ENCODE measurements around the gene GPER1. TPM values are rescaled to one million over a fixed set of nuclear protein-coding genes. Genes with fewer than 3 reads are reported as not detected.
"Not testable (repeated sequence)": the region's sequence is repeated elsewhere in the genome, so short reads cannot be mapped to it uniquely, and the experiment has no call there.

The GPER1 gene
- 0.08 and 0.55 TPM in 2 replicates for total RNA-seq

GRCh38 chr7:1087952-1088920, at the start of gene GPER1:
TSS of gene GPER1 (plus strand) at chr7:1088113. CDS start at chr7:1091729, 3,616 bp downstream.
- DNase-seq (ENCODE audit: low read depth) = no peak
- Histone ChIP-seq H3K36me3 (ENCODE audit: control insufficient read depth, insufficient read depth, low read length) (no peaks in the 10 kb centered on the region), H3K4me3 (ENCODE audit: low read depth, low read length) (peak within 1 kb of the TSS; percentile 26), H3K27me3 (ENCODE audit: control insufficient read depth, insufficient read depth, low read length) (no peaks in the 10 kb centered on the region)
- TF ChIP-seq, protein P1, sequence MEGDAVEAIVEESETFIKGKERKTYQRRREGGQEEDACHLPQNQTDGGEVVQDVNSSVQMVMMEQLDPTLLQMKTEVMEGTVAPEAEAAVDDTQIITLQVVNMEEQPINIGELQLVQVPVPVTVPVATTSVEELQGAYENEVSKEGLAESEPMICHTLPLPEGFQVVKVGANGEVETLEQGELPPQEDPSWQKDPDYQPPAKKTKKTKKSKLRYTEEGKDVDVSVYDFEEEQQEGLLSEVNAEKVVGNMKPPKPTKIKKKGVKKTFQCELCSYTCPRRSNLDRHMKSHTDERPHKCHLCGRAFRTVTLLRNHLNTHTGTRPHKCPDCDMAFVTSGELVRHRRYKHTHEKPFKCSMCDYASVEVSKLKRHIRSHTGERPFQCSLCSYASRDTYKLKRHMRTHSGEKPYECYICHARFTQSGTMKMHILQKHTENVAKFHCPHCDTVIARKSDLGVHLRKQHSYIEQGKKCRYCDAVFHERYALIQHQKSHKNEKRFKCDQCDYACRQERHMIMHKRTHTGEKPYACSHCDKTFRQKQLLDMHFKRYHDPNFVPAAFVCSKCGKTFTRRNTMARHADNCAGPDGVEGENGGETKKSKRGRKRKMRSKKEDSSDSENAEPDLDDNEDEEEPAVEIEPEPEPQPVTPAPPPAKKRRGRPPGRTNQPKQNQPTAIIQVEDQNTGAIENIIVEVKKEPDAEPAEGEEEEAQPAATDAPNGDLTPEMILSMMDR (IDR thresholded peaks at IDR 0.05; ENCODE audit: insufficient read depth, low read length, poor library complexity, severe bottlenecking) = no peak

DNA sequence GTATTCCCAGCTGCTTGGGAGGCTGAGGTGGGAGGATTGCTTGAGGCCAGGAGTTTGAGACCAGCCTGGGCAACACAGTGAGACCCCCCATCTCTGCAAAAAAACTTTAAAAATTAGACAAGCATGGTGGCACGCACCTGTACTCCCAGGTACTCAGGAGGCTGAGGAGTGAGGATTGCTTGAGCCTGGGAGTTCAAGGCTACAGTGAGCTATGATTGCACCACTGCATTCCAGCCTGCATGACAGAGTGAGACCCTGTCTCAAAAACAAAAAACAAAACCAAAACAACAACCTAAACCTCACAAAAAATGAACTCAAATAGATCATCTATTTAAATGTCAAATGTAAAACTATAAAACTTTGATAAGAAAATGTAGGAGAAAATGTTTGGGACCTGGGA, 47.7 kb upstream of the GPER1 start:
- H3K4me3 ChIP-seq (ENCODE audit: low read depth, low read length); DNase-seq (ENCODE audit: low read depth); H3K27me3 ChIP-seq (ENCODE audit: control insufficient read depth, insufficient read depth, low read length); H3K36me3 ChIP-seq (ENCODE audit: control insufficient read depth, insufficient read depth, low read length): not testable (repeated sequence)

DNA sequence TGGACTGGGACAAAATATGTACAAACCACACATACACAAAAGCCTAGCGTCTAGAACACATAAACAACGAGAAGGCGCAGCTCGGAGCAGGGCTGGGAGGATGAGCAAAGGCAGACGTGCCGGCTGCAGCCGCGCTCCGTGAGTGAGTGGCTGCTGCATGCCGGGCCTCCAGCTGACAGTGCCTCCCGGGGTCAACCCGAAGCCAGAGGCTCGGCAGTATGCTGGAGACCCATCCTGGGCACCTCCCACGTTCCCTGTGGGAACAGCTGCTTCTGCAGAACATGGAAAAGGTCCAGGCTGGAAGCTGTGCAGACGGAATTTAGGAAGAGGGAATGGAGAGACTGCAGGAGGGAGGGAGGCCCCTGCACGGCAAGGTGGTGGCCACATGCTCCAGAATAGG, 47.1 kb upstream of the GPER1 start:
- no peak overlapping the region for H3K4me3 ChIP-seq (ENCODE audit: low read depth, low read length)
- no peaks in the 10 kb centered on the region for H3K36me3 ChIP-seq (ENCODE audit: control insufficient read depth, insufficient read depth, low read length)
- TF ChIP-seq, protein P1 (IDR thresholded peaks at IDR 0.05; ENCODE audit: insufficient read depth, low read length, poor library complexity, severe bottlenecking) = no peak
- DNase-seq (ENCODE audit: low read depth) = no peak
- no peaks in the 10 kb centered on the region for H3K27me3 ChIP-seq (ENCODE audit: control insufficient read depth, insufficient read depth, low read length)

DNA sequence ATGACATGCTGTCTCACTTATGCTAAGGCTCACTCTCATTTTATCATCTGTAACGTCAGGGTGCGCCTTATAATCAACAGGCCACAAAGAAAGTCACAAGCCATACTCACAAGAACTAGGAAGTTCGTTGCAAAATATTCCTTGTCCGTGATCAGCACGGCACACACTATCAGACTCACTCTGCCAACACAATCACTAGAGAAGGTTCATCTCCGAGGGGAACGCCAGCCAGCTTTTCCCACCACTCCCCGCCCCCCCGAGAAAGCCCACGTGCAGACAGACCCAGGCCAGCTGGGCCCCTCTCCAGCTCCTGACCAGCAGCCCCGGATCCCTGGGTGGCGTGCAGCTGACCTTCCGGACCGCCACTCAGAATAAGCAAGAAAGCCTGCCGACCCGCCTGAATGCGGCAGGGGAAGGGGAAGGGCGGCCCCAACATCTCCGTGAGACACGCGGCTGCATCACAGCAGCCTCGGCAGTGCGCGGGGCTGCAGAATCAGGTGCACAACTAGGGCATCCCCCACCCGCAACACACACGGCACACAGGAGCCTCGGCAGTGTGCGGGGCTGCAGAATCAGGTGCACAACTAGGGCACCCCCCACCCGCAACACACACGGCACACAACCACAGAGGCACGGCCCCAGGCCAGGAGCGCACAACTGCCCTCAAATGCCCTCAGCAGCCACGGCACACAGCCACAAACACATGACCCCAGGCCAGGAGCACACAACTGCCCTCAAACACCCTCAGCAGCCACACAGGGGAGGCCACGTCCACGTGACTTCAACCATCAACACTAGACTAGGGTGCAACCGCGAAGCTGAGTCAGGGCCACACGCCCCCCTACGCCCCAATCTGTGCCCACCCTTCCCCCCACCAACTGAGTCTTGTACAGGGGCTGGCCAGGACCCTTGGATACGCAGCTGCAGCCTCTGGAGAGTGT, 46.1 kb upstream of the GPER1 start:
- H3K4me3 ChIP-seq (ENCODE audit: low read depth, low read length) = no peak overlapping the region
- TF ChIP-seq, protein P1 (IDR thresholded peaks at IDR 0.05; ENCODE audit: insufficient read depth, low read length, poor library complexity, severe bottlenecking) = no peak
- no peak for DNase-seq (ENCODE audit: low read depth)
- H3K27me3 ChIP-seq (ENCODE audit: control insufficient read depth, insufficient read depth, low read length) = no peaks in the 10 kb centered on the region
- no peaks in the 10 kb centered on the region for H3K36me3 ChIP-seq (ENCODE audit: control insufficient read depth, insufficient read depth, low read length)

DNA sequence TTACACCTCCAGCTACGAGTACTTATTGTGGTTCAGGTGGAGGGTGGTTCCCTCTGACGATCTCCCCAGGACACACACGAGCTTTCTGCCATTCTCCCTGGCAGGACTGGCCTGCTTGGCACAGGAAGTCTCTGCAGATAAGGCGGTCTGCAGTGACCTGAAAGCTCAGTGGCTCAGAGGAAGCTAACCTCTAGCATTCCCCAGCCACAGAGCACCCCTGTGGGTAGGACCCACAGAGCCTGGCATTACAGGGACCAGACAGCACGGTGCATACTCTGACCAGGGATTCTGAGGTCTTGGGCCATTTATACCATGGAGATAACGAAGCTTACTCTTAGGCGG, 45.5 kb upstream of the GPER1 start:
- no peaks in the 10 kb centered on the region for H3K36me3 ChIP-seq (ENCODE audit: control insufficient read depth, insufficient read depth, low read length)
- TF ChIP-seq, protein P1 (IDR thresholded peaks at IDR 0.05; ENCODE audit: insufficient read depth, low read length, poor library complexity, severe bottlenecking) = no peak
- DNase-seq (ENCODE audit: low read depth) = no peak
- no peak overlapping the region for H3K4me3 ChIP-seq (ENCODE audit: low read depth, low read length)
- H3K27me3 ChIP-seq (ENCODE audit: control insufficient read depth, insufficient read depth, low read length) = no peaks in the 10 kb centered on the region
